HG03460 (cell line): ENCODE data around the gene HAAO.

Experiments used
- ATAC-seq: cut with Tn5 transposase; IDR thresholded peaks from one replicate; pipeline ENCODE4 v1.9.1; 2021; ENCODE audit not compliant: unreplicated experiment

Gene HAAO

DNA sequence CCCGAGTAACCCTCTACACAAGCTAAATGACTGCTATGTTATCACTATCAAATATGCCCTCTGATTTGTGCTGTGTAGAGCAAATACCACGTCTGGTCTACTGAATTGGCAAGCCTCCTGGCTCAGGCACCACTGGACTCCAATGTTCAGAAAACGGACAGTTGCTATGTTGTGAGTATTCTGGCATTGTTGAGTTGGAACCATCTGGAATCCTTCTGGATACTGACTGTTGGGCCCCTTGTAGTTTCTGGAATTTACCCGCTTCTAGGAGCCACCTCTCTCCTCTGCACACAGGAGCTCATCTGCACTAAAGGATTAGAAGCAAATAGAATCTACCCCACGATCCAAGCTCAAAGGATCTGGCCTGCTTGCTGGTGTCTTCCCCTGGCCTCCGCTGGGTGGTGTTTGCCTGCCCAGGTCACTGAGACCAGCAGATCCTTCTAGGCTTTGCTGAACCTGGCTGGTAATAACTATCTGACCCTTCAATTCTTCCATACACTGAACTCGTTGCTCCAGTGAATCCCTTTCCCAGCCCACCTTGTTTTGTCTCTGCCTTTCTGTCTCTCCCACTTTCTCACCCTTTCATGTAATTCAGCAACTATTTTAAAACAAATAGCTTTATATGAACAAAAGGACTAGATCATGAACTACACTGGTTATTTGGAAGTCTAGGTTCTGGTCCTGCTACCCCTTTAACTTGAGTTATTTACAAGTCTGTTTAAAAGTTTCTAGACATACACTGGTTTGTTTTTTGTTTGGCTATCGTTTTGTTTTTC lies 2.1 kb upstream of the HAAO start:
- no peak for ATAC-seq

DNA sequence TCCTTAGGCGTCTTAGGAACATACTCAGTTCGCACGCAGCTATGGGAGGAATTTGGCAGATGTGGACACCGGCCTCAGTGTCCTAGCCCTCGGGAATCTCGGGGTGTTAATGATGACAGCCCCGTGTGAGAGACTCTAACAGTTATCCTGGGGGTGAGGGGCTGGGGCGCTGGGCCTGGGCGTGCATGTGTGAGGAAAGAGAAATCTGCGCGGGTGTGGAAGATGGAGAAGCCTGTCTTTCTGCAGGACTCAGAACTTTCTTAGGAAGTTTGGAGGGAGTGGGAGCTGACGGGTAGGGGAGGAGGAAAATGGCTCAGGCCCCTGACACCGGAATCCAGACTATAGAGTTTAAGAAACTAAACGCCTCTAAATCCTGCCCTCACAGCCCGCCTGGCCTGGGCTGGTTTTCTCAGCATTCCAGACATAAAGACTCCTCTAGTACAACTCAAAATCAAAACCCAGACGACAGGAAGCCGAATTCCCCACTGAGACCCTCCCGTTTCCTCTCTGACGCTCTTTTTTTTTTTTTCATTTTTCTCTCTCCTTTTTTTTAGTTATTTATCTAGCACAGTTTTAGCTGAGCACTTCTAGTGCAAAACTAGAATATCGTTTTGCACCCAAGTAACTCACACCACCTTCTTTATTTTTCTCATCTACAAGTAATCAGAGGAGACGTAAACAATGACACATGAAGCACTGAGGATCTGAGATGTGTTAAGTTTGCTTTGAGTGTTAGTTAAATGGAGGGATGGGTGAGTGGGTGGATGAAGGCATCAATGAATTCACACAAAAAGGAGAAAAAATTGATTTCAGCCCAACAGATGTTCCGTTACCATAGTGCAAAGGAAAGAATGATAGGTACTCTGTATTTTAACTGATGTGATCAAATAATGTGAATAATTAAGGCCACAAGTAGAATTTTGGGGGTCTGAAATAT lies 1.2 kb upstream of the HAAO start:
- ATAC-seq = peak; percentile 3

DNA sequence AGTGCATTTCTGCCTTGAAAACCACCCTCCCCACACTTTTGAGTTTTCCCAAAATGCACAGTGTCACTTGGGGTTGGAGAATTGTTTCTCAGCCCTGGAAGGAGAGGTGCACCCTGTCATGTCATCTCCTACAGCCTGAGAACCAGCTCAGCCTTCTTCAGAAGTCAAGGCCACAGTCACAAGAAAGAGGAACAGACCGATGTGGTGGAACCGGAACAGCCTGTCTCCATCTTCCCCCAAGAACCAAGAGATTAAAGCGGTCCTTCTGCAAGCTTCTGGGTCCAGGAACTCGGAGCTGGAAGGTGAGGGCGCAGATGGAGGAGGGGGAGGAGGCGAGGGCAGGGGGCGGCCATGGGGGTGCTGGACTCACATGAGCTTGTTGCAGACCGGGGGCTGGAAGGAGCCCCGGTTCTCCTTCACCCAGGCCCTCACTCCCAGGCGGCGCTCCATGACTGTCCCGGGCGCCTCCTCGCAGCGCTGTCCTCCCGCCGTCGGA lies 248 bp downstream of the HAAO start:
- peak; percentile 33 for ATAC-seq

DNA sequence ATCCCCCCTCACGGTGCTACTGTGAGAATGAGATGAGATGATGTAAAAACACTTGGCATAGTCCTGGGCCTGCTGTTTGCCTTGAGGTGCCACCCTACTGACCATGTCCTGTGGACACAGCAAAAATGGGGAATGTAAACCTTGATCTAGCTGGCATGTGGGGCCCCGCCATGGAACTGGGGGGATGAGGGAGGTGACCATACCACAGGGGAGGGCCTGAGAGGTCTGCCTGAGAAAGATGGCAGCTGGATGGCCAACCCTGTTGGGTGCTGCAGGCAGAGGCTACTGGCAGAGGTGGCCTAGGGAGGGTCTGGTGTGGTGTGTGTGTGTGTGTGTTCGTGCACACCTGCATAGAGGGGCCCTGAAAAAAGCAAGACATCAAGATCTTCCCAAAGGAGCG lies 777 bp downstream of the HAAO start:
- ATAC-seq = no peak

DNA sequence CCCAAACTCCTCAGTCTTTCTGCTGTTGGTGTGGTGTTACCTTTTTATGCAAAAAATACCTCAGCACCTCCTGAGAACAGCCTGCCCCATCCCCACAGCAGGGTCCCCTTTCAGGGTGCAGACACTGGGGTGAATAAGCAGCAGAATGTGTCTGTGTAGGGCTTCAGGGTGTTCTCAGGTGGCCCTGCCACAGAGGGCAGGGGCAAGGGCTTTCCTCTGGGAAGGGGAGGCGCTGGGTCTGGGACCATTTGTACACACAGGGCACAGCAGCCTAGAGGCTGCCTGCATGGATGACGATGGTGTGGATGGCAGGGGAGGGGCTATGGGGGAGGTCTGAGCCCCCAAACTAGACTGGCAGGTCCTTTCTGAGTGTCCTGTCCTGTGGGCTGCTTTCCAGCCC lies 2.6 kb downstream of the HAAO start:
- ATAC-seq = no peak

DNA sequence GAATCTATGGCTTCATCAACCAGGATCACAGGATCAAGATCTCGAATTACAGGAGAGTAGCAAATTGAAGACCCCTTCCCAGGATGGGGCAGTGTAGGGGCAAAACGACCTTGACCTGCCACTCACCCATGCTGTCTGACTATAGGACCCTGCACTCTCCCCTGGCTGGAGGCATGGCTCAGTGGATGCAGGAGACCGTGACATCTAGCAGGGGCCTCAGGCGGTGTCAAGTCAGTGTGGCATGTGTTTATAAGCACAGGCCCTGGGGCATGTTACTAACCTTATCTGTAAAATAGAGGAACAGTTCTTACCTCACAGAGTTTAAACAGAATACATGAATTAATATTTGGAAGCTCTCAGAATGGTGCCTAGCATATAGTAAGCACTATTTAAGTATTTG lies 3.5 kb downstream of the HAAO start:
- no peak for ATAC-seq

DNA sequence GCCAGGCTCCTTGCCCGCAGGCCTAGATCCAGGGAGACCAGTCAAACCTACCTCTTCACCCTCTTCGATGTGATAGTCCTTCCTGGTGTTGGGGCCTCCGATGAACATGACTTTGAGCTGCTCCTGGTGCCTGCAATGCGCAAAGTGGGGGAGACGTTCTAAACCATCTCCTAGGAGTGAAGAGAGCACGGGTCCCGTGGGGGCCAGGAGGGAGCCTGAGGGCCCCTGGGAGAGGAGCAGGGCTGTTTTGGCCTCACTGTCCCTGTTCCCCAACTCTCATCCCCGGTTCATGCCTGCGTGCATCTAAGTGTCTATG lies 3.9 kb downstream of the HAAO start:
- no peak for ATAC-seq

DNA sequence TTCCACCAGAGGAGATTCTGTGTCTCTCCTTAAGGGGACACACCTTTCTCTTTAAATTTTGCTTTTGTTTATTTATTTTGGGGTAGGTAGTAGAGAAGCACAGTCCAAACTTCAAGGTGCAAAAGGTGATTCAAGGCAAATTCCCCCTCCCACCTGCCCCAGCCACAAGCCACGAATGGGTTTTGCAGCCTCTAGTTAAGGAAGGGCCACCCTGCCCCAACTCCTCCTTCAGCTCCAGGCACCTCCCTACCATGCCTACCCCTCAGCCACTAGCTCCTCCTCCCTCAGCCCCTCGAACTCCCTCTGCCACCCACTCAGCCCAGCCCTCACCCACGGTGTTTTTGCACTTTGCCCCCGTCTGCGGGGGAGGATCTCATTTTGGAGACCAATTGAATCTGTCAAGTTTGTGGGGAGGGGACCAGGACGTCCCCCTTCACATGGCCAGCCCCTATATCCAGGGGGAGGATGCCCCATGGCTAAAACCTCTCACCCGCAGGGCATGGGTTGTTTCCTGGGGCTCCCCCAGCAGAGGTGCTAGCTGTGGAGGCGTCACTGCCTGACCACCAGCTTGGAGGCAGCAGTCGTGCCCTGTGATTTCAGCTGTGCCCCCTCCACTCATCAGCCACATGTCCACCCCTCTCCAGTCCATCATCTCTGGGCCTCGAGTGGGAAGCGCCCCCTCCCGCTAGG lies 4.5 kb downstream of the HAAO start:
- ATAC-seq = no peak

DNA sequence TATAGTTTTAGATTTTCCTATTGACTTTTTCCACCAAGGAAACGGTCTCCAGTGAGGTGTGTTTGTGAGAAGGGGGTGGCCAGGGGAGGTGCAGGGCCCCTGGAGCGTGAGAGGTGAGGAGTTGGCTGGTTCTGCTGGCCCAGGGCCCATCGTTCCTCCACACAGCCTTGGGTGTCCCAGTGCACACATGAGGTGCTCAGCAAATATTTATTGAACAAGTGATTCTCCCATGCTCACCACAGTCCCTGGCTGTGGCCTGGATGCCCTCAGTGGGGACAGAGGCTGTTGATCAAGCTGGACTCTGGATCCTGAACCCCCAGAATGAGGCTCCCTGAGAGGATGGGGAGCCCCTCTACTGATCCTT lies 5.0 kb downstream of the HAAO start:
- ATAC-seq = no peak

DNA sequence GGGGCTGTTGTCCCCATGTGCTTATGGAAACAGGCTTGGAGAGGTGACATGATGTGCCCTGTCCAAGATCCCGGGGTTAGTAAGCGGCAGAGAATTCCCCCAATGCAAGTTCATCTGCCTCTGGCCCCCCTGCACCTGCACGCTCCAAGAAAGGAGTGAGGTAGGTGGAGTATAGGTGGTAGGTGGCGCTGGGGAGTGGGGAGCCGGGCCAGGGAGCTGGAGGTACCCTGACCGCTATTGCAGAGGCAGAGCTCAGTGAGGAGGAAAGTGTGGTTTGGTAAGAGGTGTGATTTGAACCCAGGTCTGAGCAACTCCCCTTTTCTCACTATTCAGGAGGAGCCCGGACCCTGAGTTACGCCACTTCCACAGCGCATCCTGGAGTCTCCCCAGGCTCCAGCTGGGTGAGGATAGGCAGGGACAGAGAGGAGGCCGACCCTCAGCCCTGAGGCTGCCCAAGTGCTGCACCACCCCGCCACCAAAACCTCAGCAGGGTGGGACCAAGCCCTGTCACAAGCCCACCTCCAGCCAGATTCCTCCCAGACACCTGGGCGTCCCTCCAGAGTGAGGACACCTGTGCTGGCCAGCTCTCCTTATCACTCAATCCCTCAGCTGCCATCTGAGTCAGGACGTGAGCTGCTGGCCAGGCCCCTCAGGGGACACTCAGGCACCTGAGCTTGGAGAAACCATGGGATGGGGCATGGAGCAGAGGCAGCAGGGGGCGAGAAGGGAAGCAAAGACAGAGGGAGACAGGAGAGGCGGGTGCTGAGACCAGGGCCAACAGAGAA lies 5.6 kb downstream of the HAAO start:
- no peak for ATAC-seq

DNA sequence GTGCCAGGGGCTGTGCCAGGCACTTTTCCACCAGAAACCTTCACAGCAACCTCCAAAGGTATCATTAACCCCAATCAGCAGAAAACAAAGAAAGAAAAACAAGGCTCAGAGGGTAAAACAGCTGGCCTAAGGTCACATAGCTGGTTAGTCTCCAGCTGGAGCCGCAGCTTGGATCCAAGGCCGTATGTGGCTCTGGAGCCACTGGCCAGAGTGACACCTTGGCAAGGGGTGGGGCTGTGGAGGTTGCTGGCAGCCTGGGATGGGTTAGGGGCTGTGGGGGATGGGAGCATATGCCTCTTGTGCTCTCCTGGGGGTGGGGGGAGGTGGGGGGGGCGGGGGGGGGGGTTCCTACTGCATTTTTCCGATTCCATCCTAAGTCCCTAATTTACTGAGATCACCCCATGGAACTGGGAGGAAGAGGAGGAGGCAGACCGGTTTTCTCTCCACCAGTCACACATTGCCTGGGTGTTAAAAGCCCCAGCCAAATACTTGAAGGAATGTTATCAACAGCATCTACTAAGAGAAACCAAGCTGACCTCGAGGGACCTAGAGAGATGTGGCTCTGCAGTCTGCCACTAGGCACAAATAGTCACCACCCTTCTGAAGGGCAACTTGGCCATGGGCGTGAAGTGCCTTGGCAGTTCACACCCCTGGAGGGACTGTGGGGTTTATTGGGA lies 8.0 kb downstream of the HAAO start:
- no peak for ATAC-seq

DNA sequence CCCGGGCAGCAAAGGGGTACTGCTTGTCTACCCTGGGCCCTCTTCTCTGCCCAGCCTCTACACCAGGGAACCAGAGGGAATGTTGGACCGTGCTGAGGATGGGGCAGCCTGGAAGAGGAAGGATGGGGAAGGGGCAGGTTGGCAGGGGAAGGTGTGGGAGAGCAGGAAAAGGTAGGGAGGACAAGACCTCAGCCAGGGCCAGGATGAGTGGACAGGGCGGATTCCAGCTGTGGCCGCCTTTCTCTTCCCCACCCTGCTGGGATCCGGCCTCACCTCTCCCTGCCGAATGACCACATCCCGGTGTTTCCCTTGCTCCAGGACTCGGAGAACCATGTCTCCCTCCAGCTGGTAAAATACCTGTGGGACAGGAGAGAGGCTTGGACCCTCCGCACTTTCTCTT lies 8.9 kb downstream of the HAAO start:
- ATAC-seq = no peak

DNA sequence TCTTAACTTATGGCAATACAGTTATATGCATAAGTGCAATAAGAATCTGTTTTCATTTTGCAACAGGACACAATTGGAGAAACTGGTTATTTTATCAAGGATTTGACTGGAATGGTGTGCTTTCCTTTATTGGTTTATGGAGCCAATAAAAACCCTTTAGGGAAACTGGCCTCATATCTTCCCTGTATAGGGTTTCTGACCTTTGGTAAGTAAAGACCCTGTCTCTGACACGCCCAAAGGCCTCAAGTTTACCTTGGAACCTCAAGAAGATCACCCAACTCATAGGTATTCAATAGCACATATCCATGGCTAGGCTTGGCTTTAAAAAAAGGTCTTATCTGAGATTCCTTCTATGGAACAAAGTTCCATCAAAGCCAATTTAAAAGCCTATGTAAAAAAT lies 11.2 kb downstream of the HAAO start:
- no peak for ATAC-seq

DNA sequence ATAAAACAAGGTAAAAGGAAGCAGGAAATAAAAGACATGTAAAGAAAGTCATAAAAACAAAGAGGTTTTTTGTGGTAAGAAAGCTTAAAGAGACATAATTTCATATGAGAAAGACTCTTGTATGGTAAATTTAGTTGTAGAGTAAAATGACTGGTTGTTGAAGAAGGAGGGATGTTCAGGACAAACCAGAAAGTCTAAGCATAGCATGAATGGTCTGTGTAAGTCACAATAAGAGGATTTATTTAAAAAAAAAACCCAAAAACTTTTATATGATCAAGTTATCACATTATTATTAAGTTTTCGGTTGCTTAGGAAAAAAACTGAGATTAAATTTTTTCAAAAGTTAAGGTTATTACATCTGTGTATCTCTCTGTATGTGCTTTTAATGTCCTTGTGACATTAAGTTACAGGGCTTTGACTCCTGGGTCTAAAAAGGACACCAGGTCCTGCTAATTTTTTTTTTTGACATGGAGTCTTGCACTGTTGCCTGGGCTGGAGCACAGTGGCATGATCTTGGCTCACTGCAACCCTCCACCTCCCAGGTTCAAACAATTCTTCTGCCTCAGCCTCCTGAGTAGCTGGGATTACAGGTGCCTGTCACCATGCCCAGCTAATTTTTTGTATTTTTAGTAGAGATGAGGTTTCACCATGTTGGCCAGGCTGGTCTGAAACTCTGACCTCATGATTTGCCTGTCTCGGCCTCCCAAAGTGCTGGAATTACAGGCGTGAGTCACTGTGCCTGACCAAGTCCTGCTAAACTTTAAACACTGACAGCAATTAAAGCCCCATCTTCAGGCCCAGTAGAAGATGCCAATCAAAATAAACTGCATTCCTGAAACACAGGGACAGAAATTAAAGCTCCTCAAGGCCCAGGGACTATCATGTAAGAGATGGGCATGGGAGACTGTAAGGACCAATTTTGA lies 14.2 kb downstream of the HAAO start:
- no peak for ATAC-seq

DNA sequence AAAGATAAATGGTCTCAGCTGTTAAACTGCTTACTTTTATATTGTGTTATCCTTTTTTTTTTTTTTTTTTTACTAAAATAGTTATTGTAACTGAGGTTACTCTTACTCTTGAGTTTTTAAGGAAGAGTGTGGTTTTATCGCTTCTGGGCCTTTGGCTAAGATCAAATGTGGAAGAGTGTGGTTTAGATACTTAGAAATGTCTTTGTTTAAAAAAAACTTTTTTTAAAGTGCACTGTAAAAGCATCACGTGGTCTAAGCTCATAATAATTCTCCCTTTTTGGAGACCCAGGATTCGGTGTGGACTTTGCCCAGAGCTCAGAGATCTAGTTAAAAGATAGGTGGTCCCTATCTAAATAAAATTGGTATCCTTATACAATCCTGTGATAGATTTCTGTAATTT lies 16.6 kb downstream of the HAAO start:
- ATAC-seq = no peak

DNA sequence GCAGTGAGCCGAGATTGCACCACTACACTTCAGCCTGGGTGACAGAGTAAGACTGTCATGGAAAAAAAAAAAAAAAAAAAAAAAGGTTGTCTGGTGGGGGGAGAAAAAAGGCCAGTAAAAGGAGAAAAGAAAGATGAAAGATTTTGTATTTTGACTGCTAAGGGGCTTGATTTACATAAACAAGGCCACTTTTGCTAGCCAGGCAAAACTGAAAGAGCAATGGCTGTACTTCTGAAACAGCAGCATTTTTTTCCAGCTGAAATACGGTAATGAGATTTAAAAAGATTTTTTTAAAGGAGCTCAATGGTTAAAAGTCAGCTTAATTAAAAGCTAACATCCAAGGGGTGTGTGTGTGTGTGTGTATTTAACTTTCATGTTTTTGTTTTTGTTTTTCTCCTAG lies 17.2 kb downstream of the HAAO start:
- no peak for ATAC-seq

DNA sequence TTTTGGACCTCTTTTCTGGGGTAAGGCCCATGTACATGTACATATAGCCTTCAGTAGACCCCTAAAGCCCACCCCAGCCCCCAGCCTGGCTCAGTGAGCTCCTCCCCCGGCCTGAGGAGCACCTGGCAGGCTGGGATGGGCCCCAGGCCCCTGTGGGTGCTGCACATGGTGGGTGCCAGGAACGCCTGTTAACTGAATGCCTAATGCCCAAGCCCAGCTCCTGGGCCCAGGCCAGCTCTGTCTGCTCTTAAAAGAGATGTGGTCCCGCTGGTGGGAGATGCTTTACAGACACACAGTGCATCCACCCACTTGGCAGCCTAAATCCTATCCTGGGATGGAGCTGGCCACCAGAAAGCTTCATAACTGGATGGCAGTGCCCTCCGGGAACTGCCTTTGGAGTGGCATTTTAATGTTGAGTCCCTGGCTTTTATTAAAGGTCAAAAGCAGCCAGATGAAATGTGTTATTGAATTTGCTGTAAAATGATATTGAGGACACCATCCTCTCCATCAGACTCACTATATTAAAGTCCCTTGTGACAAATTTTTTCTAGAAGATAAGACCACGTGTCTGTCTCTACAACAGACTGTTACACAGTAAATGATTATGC lies 20.7 kb downstream of the HAAO start:
- no peak for ATAC-seq

DNA sequence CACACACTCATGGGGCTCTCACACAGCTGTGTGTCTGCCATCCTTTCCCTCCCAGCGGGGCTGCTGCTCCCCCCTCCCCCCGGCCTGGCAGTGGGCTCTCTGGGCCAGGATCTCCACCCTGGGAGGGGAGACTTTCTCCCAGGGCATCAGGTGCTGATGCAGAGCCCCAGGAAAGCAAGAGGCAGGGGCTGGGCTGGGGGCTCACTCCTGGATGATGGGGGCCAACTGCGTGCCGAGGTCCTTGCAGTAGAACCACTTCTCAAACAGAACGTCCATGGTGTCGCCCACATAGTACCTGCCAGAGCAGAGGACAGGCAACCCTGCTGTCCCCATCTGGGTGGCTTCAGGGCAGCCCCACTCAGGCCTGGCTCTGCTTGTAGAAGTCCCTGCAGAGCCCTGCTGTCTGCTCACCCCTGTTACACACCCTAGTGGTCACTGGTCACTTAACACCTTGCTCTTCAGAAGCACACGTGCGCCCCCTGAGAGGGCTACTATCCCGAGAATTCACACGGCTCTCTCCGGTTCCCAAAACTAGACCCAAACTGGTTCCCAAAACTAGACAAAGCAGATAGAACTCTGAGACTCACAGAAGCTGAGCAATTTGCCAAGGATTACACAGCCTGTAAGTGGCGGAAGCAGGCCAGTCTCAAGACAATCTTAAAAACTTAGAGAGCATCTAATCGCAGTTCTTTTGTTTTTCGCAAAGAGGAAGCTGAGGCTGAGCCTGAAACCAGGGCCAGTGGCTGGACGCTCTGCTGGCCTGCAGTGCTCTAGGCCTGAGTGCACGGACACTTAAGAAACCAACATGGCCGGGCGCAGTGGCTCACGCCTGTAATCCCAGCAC lies 21.9 kb downstream of the HAAO start:
- peak; percentile 60 for ATAC-seq
